ENCODE measurements around the gene FES.

DNA sequence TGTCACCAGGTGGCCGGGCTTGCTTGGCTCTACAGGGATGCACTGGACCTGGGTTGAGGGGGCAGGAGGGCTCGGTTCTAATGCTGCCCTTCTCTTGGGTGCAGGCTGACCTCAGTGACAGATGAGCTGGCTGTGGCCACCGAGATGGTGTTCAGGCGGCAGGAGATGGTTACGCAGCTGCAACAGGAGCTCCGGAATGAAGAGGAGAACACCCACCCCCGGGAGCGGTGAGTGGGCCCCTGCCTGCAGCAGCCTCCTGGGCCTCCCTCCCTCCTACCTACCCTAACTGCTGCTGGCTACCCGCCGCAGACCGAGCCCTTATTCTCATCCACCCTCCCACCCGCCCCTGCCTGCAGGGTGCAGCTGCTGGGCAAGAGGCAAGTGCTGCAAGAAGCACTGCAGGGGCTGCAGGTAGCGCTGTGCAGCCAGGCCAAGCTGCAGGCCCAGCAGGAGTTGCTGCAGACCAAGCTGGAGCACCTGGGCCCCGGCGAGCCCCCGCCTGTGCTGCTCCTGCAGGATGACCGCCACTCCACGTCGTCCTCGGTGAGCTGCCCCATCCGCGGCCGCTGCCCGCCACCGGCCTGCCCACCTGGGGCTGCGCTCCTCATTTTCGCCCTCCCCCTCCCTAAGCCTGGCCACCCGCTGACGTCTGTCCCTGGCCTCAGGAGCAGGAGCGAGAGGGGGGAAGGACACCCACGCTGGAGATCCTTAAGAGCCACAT, 5.6 kb downstream of the FES start:
- TF ChIP-seq POLR2AphosphoS5 (IDR thresholded peaks at IDR 0.05; ENCODE audit: low read depth, low read length) (no peak), POLR2A (IDR thresholded peaks at IDR 0.05; ENCODE audit: low read depth, low read length) (no peak), TAF1 (IDR thresholded peaks at IDR 0.05; ENCODE audit: borderline replicate concordance, low read depth, low read length) (no peak)
